B cell (primary cell): ENCODE measurements around the gene PAN3.

Experiments
- EZH2 ChIP-seq: IDR thresholded peaks from 2 replicates; pipeline ENCODE4 v1.6.1; 2012; ENCODE audit warnings: borderline replicate concordance, low read depth, mild to moderate bottlenecking, moderate library complexity, low read length; ENCODE audit not compliant: insufficient read depth, poor library complexity, severe bottlenecking
- TF ChIP-seq, protein P1 (sequence below): fragments of 200-600 bp; IDR thresholded peaks from one replicate; pipeline ENCODE4 v1.8.0; 2022; ENCODE audit warnings: antibody characterized with exemption, mild to moderate bottlenecking

DNA sequence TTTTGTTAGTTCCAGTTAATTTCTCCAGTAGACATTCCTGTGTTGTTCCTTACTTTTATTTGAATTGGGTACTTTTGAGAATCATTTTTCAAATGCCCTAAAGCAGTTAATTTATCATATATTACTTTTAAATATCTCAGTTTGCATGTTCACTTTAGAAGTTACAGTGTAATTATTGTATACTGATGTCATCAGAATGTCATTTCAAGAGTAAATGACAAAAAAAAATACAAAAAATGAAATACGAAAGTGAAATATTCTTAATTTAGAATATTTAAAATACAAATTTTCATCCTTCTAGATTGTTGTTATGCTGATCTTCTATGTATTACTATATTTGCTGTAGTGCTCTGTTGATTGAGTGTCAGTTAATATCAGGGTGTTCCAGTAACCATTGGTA lies 114.2 kb downstream of the PAN3 start:
- TF ChIP-seq, protein P1, sequence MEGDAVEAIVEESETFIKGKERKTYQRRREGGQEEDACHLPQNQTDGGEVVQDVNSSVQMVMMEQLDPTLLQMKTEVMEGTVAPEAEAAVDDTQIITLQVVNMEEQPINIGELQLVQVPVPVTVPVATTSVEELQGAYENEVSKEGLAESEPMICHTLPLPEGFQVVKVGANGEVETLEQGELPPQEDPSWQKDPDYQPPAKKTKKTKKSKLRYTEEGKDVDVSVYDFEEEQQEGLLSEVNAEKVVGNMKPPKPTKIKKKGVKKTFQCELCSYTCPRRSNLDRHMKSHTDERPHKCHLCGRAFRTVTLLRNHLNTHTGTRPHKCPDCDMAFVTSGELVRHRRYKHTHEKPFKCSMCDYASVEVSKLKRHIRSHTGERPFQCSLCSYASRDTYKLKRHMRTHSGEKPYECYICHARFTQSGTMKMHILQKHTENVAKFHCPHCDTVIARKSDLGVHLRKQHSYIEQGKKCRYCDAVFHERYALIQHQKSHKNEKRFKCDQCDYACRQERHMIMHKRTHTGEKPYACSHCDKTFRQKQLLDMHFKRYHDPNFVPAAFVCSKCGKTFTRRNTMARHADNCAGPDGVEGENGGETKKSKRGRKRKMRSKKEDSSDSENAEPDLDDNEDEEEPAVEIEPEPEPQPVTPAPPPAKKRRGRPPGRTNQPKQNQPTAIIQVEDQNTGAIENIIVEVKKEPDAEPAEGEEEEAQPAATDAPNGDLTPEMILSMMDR: no peak
- no peak for TF ChIP-seq EZH2
